HG03460 (cell line): Measurements from ENCODE around the gene ATF4.
A peak's percentile ranks its signal among the peaks of the same experiment; 100 is the strongest.

ENCODE experiments used
- ATAC-seq: cut with Tn5 transposase; IDR thresholded peaks from one replicate; pipeline ENCODE4 v1.9.1; 2021; ENCODE audit not compliant: unreplicated experiment

The ATF4 gene, protein sequence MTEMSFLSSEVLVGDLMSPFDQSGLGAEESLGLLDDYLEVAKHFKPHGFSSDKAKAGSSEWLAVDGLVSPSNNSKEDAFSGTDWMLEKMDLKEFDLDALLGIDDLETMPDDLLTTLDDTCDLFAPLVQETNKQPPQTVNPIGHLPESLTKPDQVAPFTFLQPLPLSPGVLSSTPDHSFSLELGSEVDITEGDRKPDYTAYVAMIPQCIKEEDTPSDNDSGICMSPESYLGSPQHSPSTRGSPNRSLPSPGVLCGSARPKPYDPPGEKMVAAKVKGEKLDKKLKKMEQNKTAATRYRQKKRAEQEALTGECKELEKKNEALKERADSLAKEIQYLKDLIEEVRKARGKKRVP

DNA sequence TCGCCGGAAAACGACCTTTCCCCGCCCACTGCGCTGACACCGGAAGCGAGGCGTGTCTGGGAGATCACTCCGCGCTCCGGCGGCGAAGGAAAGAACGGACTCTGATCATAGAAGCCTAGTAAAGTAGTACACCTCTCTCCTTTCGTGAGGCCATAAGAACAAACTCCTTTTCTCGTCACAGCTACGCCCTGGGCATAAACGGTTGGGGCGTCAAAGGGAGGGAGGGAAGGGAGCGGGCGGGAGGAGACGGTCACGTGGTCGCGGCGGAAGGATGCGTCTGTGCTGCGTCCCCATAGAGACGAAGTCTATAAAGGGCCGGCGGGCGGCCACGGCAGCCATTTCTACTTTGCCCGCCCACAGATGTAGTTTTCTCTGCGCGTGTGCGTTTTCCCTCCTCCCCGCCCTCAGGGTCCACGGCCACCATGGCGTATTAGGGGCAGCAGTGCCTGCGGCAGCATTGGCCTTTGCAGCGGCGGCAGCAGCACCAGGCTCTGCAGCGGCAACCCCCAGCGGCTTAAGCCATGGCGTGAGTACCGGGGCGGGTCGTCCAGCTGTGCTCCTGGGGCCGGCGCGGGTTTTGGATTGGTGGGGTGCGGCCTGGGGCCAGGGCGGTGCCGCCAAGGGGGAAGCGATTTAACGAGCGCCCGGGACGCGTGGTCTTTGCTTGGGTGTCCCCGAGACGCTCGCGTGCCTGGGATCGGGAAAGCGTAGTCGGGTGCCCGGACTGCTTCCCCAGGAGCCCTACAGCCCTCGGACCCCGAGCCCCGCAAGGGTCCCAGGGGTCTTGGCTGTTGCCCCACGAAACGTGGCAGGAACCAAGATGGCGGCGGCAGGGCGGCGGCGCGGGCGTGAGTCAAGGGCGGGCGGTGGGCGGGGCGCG, at the start of gene ATF4:
TSS of gene ATF4 (plus strand) at position 337 of the 880 bp plus-strand sequence. CDS start 884 bp downstream, outside the sequence.
- ATAC-seq = peak; percentile 43

- peak; percentile 71 for ATAC-seq
Observed at GRCh38 chr22:39471381-39472141, 48.8 kb upstream of the ATF4 start.

DNA sequence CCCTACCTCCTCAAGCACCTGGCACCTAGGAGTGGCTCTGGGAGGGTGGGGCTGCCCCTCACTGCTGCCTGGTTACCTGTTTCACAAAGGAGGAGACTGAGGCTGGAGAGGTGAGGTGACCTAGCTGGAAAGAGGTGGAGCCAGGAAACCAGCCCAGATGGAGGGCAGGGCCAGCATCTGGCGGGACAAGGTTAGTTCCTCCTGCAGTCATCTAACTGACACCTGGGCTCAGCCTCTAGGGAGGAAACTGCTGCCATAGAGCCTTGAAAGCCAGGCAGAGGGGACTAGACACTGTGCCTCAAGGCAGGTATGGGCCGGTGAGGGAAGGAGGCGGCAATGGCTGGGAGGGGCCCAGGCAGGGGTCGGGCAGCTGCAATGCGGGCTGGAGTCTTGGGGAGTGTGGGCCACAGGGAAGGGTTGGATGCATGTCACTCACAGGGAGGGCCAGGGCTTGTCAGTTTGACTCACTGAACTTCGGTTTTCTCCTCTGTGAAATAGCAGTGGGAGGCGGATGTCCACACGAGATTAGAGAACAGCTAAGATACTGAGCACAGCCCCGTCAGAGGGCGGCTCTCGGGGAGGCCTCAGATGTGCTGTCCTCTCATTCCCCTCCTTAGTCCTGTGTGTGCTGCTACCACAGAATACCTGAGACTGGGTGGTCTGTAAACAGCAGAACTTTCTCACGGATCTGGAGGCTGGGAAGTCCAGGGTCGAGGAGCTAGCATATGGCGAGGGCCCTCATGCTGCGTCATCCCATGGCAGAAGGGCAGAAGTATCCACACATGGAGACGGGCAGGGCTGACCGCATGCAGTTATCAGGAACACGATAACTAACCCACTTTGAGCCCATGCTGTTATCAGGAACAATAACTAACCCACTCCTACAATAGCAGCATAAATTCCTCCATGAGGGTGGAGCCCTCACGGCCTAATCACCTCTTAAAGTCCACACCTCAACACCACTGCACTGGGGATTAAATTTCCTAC, 47.5 kb upstream of the ATF4 start:
- no peak for ATAC-seq

GRCh38 chr22:39473851-39474250, 46.5 kb upstream of the ATF4 start:
- ATAC-seq = no peak

DNA sequence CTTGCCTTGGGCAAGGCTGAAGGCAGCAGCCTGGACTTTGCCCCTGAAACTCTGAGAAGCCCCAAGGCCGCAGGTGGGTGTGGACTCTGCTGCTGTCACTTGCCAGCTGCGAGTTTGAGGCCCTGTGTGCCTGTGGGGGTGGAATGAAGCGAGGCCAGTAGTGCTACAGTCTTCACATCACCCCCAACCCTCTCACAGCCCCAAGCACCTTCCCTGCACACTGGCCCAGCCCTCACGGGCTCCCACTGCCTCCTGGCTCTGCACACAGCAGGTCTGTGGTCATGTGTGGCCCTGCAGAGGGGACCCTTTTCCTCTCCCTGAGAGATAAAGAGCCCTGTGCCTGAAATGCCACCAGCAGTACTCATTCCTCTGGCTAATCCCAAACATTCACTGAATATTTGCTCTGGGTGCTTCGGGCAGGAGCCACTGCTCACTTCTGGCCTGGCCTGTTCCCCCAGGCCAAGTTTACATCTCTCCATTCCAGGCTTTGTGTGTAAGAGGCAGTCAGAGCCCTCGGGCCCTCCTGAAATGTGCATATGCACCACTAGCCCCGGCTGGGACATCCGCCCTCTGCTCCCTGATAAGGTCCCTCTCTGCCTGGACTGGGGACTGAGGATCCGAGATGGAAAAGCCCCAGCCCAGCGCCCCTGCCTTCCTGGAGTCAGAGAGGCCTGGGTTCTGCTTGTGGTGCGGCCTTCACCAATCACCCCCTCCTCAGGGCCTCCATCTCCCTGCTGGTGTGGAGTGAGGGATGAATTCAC, 45.8 kb upstream of the ATF4 start:
- ATAC-seq = no peak

DNA sequence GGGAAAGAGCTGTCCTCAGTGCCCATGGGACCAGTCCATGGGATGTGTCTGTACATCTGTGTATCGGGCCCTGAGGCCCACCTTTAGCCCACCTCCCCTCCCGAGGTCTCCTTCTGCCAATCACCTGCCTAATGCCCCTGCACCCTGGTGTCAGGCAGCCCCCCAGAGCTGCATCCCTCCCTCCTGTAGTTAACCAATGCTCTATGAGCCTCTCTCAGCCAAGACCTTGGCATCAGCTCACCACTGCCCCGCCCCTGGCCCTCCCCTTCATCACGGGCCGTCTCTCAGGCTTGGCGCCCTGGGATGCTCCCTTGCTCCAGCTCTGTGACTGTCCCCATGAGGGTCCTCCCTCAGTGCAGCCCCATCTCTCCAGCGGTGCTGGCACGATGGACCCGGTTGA, 45.0 kb upstream of the ATF4 start:
- no peak for ATAC-seq

- no peak for ATAC-seq
Observed at GRCh38 chr22:39475902-39476301, 44.5 kb upstream of the ATF4 start.

DNA sequence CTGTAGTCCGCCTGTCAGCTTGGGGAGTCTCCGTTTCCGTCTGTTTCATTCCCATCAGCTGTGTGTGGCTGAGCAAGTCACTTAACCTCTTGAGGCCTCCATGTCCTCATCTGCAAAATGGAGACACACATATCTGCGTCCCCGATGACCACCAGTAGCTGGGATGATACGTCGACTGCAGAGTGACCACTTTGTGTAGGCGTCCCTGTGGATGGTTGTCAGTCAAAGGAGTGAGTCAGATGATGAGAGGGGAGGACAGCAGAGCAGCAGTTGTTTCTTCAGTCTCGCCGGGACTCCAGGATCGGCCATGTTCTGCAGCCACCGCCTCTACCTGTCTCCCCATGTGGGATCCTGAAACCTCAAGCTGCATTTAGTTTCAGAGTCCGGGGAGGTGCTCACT, 43.7 kb upstream of the ATF4 start:
- no peak for ATAC-seq

DNA sequence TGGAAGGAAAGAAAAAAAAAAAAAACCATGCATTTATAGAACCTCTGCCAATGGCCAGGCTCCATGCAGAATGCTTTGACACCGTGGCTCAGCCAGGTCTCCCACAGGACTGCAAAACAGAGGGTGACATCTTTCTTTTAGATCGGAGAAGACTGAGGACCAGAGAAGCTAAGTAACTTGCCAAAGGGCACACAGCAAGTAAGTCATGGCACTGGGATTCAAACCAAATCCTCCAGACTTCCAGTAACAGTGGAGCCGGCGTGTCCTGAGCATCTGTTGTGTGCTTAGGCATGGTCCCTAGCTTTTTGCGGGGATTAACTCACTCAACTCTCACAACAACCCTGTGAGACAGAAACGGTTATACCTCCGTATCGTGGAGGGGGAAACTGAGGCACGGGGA, 42.8 kb upstream of the ATF4 start:
- no peak for ATAC-seq

- no peak for ATAC-seq
Observed at GRCh38 chr22:39478441-39478850, 41.9 kb upstream of the ATF4 start.

DNA sequence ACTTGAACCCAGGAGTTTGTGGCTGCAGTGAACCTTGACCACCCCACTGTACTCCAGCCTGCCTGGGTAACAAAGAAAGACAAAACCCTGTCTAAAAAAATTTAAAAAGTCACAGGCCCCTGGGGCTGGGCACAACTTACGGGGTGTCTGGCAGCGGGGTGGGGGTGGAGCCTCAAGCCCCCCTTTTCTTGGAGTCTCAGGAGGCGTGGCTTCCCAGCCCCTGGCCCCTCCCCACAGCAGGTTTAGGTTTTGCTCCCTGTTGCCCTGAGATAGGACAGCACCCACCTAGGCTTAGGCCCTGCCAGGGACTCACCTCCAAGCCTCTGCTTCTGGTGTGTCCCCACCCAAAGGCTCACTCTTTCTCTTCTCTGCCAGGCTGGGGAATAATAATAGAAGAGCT, 41.1 kb upstream of the ATF4 start:
- no peak for ATAC-seq

GRCh38 chr22:39480557-39480956, 39.8 kb upstream of the ATF4 start:
- no peak for ATAC-seq

- ATAC-seq = no peak
Observed at GRCh38 chr22:39481054-39481453, 39.3 kb upstream of the ATF4 start.

GRCh38 chr22:39481595-39481994, 38.8 kb upstream of the ATF4 start:
- no peak for ATAC-seq

- ATAC-seq = no peak
Observed at GRCh38 chr22:39482768-39483167, 37.6 kb upstream of the ATF4 start.

DNA sequence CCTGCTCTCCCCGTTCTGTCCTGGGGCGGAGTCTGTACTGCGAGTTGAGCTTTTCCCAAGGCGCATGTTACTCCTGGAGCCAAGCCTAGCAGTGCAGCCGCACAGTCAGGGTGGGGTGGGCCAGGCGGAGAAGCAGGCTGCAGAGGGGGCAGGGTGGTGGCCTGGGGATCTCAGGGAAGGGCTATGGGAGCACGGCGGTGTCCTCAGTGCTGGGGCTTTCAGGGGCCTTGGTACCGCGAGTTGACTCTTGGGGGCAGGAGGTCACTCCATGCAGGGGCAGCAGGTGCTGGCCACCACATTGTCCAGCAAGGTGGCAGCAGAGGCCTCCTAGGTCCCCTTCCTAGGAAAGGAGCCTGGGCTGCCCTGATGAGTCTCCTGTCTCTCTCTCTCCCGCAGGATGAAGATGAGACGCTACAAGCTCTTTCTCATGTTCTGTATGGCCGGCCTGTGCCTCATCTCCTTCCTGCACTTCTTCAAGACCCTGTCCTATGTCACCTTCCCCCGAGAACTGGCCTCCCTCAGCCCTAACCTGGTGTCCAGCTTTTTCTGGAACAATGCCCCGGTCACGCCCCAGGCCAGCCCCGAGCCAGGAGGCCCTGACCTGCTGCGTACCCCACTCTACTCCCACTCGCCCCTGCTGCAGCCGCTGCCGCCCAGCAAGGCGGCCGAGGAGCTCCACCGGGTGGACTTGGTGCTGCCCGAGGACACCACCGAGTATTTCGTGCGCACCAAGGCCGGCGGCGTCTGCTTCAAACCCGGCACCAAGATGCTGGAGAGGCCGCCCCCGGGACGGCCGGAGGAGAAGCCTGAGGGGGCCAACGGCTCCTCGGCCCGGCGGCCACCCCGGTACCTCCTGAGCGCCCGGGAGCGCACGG, 33.2 kb upstream of the ATF4 start:
- no peak for ATAC-seq

DNA sequence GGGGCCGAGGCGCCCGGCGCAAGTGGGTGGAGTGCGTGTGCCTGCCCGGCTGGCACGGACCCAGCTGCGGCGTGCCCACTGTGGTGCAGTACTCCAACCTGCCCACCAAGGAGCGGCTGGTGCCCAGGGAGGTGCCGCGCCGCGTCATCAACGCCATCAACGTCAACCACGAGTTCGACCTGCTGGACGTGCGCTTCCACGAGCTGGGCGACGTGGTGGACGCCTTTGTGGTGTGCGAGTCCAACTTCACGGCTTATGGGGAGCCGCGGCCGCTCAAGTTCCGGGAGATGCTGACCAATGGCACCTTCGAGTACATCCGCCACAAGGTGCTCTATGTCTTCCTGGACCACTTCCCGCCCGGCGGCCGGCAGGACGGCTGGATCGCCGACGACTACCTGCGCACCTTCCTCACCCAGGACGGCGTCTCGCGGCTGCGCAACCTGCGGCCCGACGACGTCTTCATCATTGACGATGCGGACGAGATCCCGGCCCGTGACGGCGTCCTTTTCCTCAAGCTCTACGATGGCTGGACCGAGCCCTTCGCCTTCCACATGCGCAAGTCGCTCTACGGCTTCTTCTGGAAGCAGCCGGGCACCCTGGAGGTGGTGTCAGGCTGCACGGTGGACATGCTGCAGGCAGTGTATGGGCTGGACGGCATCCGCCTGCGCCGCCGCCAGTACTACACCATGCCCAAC, 32.4 kb upstream of the ATF4 start:
- no peak for ATAC-seq

GRCh38 chr22:39488563-39489083, 31.7 kb upstream of the ATF4 start:
- no peak for ATAC-seq
